Endothelial cell of umbilical vein (primary cell): ENCODE results near the gene OXNAD1. TPM values are rescaled to one million over a fixed set of nuclear protein-coding genes. Genes with fewer than 3 reads are reported as not detected.

Source experiments
- BruUV-seq: library from RNA; stranded (reverse); fragments of 400-500 nt; replicated peaks from 2 replicates; lab custom pipeline; 2021; lab: Mats Ljungman, UMichigan
- CTCF ChIA-PET: fragments of 300-600, 350-600 bp; sonication (Branson Sonifier 250); formaldehyde crosslinking; loops from one replicate; lab custom pipeline; 2021; ENCODE audit warnings: antibody characterized with exemption, inconsistent platforms; lab: Charles Lee
- POLR2A ChIA-PET: fragments of 300-600, 350-600 bp; sonication (Branson Sonifier 250); formaldehyde crosslinking; loops from one replicate; lab custom pipeline; 2021; ENCODE audit warnings: antibody characterized with exemption, inconsistent platforms; lab: Charles Lee
- DNase-seq: peaks from one replicate; pipeline ENCODE4 v3.0.0-alpha.2; 2011; ENCODE audit warnings: low read depth, low spot score
- FAIRE-seq: peaks from 2 replicates; lab custom pipeline; 2011; peaks lifted over from hg19 to GRCh38; lab: Jason Lieb, UNC
- H2AFZ ChIP-seq: 2 replicates; pipeline ENCODE4 v1.6.0; 2012; ENCODE audit warnings: low read depth, low read length, control low read depth, inconsistent platforms
- H3K27ac ChIP-seq: 2 replicates; pipeline ENCODE4 v1.5.1; 2011; ENCODE audit warnings: low read depth, mild to moderate bottlenecking, control low read depth, low read length, moderate library complexity; ENCODE audit not compliant: insufficient read depth
- H3K27me3 ChIP-seq, 2 experiments: 2 replicates each; pipeline versions ENCODE4 v1.6.0 to v1.6.1; 2011; ENCODE audit warnings: low read length in 2 of 2, mixed read lengths in 1 of 2; ENCODE audit not compliant: control insufficient read depth in 2 of 2, insufficient read depth in 2 of 2
- H3K36me3 ChIP-seq, 2 experiments: 2 replicates in 1 of 2; 3 replicates in 1 of 2; pipeline ENCODE4 v1.5.1; 2011; ENCODE audit warnings: low read length in 2 of 2, mild to moderate bottlenecking in 1 of 2, moderate library complexity in 1 of 2; ENCODE audit not compliant: control insufficient read depth in 2 of 2, insufficient read depth in 2 of 2; ENCODE audit errors: extremely low read depth in 1 of 2
- H3K4me1 ChIP-seq: 3 replicates; pipeline ENCODE4 v1.5.1; 2011; ENCODE audit warnings: mild to moderate bottlenecking, low read length; ENCODE audit not compliant: control insufficient read depth, insufficient read depth; ENCODE audit errors: extremely low read depth
- H3K4me2 ChIP-seq: 2 replicates; pipeline ENCODE4 v1.6.1; 2011; ENCODE audit warnings: low read length, control low read depth, mixed read lengths; ENCODE audit not compliant: insufficient read depth
- H3K4me3 ChIP-seq, 3 experiments: fragments of 200-600 bp in 1 of 3; sonication (generic), shearing (Covaris generic) in 1 of 3; replicated peaks in 1 of 3; 2 replicates each; pipeline ENCODE4 v1.5.1; 2011 to 2016; ENCODE audit warnings: control low read depth in 3 of 3, low read length in 3 of 3, mild to moderate bottlenecking in 2 of 3, inconsistent platforms in 1 of 3, low read depth in 1 of 3, moderate library complexity in 1 of 3; ENCODE audit not compliant: insufficient read depth in 1 of 3
- H3K79me2 ChIP-seq: 2 replicates; pipeline ENCODE4 v1.6.0; 2012; ENCODE audit warnings: low read length, inconsistent platforms; ENCODE audit not compliant: control insufficient read depth, insufficient read depth
- H3K9ac ChIP-seq: replicated peaks from 2 replicates; pipeline ENCODE3; 2011; ENCODE audit warnings: low read length, control low read depth; ENCODE audit not compliant: insufficient read depth; ENCODE audit errors: extremely low read depth
- H3K9me1 ChIP-seq: replicated peaks from 3 replicates; pipeline ENCODE4 v1.6.0; 2011; ENCODE audit warnings: mild to moderate bottlenecking, low read length; ENCODE audit not compliant: control insufficient read depth, insufficient read depth; ENCODE audit errors: extremely low read depth
- H3K9me3 ChIP-seq: replicated peaks from 2 replicates; pipeline ENCODE4 v1.5.1; 2012; ENCODE audit warnings: low read length, inconsistent platforms; ENCODE audit not compliant: control insufficient read depth, insufficient read depth
- H4K20me1 ChIP-seq: replicated peaks from 2 replicates; pipeline ENCODE3; 2011; ENCODE audit warnings: mild to moderate bottlenecking, low read length; ENCODE audit not compliant: control insufficient read depth, insufficient read depth; ENCODE audit errors: extremely low read depth
- EZH2 ChIP-seq: IDR thresholded peaks from 2 replicates; pipeline ENCODE4 v1.6.1; 2012; ENCODE audit warnings: borderline replicate concordance, low read depth, mild to moderate bottlenecking, moderate library complexity, low read length, inconsistent platforms; ENCODE audit not compliant: severe bottlenecking
- FOS ChIP-seq: IDR thresholded peaks from 2 replicates; pipeline ENCODE4 v1.6.1; 2011; ENCODE audit warnings: mild to moderate bottlenecking, low read length, moderate library complexity, borderline replicate concordance; ENCODE audit not compliant: insufficient read depth
- GATA2 ChIP-seq: IDR thresholded peaks from 2 replicates; pipeline ENCODE4 v1.7.0; 2011; ENCODE audit warnings: low read depth, mild to moderate bottlenecking, moderate library complexity, mixed read lengths, low read length; ENCODE audit not compliant: insufficient read length, insufficient read depth
- JUN ChIP-seq: IDR thresholded peaks from 2 replicates; pipeline ENCODE4 v1.6.1; 2011; ENCODE audit warnings: borderline replicate concordance, low read depth; ENCODE audit not compliant: insufficient read length, insufficient read depth
- MYC ChIP-seq: IDR thresholded peaks from one replicate; pipeline ENCODE4 v1.6.1; 2011; ENCODE audit warnings: mild to moderate bottlenecking, low read depth, low read length
- POLR2A ChIP-seq: IDR thresholded peaks from 2 replicates; pipeline ENCODE4 v1.6.1; 2012; ENCODE audit warnings: low read depth, mild to moderate bottlenecking, control low read depth, low read length
- POLR2AphosphoS5 ChIP-seq: IDR thresholded peaks from 2 replicates; pipeline ENCODE4 v1.6.1; 2012; ENCODE audit warnings: low read depth, mild to moderate bottlenecking, control low read depth, low read length, moderate library complexity; ENCODE audit not compliant: insufficient read depth
- dilution Hi-C: fragments of 300-500 bp; cut with MboI; formaldehyde crosslinking; loops from one replicate; pipeline ENCODE4 v1.15.0; 2019; ENCODE audit warnings: low sequenced_read_pairs; ENCODE audit not compliant: extremely low pct_ligation_motif_present
- intact Hi-C: fragments of 100-400 bp; cut with micrococcal nuclease; formaldehyde crosslinking; loops from one replicate; pipeline ENCODE4 v1.10.0; 2022
- polyA plus RNA-seq, 4 experiments: library from polyadenylated mRNA; depleted of rRNA in 3 of 4; stranded (reverse) in 3 of 4; unstranded in 1 of 4; fragments of >200 nt; gene quantifications; 2 replicates each; pipeline versions ENCODE4 v1.2.1 to v1.2.3, GENCODE V29; 2011 to 2012; ENCODE audit warnings: missing spikeins in 1 of 4
- total RNA-seq: library from RNA; stranded (reverse); gene quantifications from 2 replicates; pipeline ENCODE4 v1.2.3, GENCODE V29; 2021
- TF ChIP-seq, protein P1 (sequence below): IDR thresholded peaks from 2 replicates; pipeline ENCODE4 v1.6.1; 2011; ENCODE audit not compliant: insufficient read depth, insufficient read length
- TF ChIP-seq, protein P2 (sequence below), 2 donors: IDR thresholded peaks; 1 replicate in 1 of 2; 2 replicates in 1 of 2; pipeline ENCODE4 v1.5.1; 2011; ENCODE audit warnings: low read length in 2 of 2, mild to moderate bottlenecking in 2 of 2, moderate library complexity in 2 of 2, control low read depth in 1 of 2, inconsistent platforms in 1 of 2, low read depth in 1 of 2; ENCODE audit not compliant: insufficient read depth in 1 of 2; ENCODE audit errors: extremely low read depth in 1 of 2

The OXNAD1 gene
- total and polyA plus RNA-seq, 2 donors (not counting 3 experiments of a cell fraction or from before 2014, with no cell fraction given) = 5.5 to 9.7 TPM

DNA sequence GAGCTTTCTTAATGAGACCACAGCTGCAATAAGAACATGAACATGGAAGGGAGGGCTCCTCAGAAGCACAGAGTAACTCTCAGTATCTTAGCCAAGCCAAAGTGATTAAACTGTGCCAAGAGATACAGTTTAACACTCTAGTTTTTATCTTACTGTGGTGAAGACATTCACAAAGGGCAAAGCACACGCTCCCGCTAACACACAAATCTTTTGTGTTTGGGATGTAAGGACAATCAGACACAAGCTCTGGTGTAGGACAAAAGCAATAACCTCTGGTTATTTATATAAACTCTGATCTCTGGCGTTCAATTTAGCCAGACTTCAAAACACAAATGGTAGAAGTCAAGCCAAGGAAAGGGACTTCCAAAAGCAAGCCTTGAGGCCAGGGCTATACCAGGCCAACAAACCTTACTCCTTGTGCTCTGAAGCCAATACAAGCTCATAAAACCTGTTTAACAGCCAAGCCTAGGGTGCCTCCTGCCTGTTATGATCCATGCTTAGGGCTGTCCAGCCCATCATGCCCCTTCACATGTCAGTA lies 28.1 kb upstream of the OXNAD1 start:
- H2AFZ ChIP-seq = no peak overlapping the region
- FAIRE-seq = no peak
- dilution Hi-C loops = no loop called here

DNA sequence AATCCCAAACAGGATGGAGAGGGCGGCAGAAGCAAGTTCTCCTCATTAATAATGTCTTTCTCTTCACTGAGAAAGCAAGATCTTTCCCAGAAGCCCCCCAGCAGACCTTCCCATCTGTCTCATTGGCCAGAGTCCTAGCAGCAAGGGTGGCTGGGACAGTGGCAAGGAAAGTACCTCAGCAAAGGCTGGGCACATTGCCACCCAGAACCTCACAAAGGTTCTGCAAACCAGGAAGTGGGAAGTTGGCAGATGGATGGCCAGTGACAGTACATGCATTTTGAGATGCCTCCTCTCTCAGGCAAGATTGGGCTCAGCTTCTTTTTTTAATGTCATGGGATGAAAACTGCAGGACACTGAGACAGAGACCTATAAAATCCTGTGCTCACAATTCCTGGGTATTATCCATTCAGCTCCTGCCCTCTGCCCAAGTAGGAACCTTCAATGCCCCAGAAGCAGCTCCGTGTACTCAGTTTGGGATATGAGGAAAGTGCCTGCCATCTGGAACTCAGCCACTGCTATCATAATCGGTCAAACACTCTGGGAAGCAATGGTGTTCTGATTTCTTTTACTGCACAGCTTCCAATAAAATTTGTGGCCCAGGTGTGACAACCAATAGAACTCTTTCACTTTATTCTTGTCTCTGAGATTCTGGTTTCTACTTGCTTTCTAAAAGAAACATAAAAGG lies 25.8 kb upstream of the OXNAD1 start:
- Histone ChIP-seq H3K9me3 (no peaks in the 10 kb centered on the region), H3K27ac (no peak overlapping the region), H3K36me3 (no peaks in the 10 kb centered on the region), H4K20me1 (no peaks in the 10 kb centered on the region), H3K9me1 (no peaks in the 10 kb centered on the region), H3K79me2 (no peaks in the 10 kb centered on the region), H3K27me3 (no peaks in the 10 kb centered on the region), H3K9ac (no peak overlapping the region), H2AFZ (no peak overlapping the region), H3K4me3 (no peak overlapping the region), H3K4me1 (peaks cover 6% of the 10 kb centered on the region), H3K4me2 (no peak overlapping the region)
- TF ChIP-seq, protein P1, sequence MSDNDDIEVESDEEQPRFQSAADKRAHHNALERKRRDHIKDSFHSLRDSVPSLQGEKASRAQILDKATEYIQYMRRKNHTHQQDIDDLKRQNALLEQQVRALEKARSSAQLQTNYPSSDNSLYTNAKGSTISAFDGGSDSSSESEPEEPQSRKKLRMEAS = no peak
- TF ChIP-seq, protein P2, sequence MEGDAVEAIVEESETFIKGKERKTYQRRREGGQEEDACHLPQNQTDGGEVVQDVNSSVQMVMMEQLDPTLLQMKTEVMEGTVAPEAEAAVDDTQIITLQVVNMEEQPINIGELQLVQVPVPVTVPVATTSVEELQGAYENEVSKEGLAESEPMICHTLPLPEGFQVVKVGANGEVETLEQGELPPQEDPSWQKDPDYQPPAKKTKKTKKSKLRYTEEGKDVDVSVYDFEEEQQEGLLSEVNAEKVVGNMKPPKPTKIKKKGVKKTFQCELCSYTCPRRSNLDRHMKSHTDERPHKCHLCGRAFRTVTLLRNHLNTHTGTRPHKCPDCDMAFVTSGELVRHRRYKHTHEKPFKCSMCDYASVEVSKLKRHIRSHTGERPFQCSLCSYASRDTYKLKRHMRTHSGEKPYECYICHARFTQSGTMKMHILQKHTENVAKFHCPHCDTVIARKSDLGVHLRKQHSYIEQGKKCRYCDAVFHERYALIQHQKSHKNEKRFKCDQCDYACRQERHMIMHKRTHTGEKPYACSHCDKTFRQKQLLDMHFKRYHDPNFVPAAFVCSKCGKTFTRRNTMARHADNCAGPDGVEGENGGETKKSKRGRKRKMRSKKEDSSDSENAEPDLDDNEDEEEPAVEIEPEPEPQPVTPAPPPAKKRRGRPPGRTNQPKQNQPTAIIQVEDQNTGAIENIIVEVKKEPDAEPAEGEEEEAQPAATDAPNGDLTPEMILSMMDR (IDR thresholded peaks at IDR 0.05; ENCODE audit: extremely low read depth in 1 of 2, insufficient read depth in 1 of 2, low read depth in 1 of 2, low read length in 2 of 2) = no peak
- TF ChIP-seq EZH2 (no peak), POLR2A (no peak), GATA2 (no peak), FOS (no peak), MYC (no peak), POLR2AphosphoS5 (no peak), JUN (no peak)
- intact Hi-C loops (no loop called here), dilution Hi-C loops (no loop called here)
- no peak for FAIRE-seq
- BruUV-seq = no TSS peak
- CTCF ChIA-PET = no interaction called here
- POLR2A ChIA-PET = no interaction called here
- no peak for DNase-seq

More for the DNA sequence above, 28.1 kb upstream of the OXNAD1 start:
- no peaks in the 10 kb centered on the region for H3K4me1 ChIP-seq
- no peaks in the 10 kb centered on the region for H3K36me3 ChIP-seq
- CTCF ChIA-PET = no interaction called here
- H3K9me3 ChIP-seq = no peaks in the 10 kb centered on the region
- no peak overlapping the region for H3K4me2 ChIP-seq
- no peak overlapping the region for H3K27ac ChIP-seq
- no TSS peak for BruUV-seq
- no peak overlapping the region for H3K4me3 ChIP-seq
- H3K79me2 ChIP-seq = no peaks in the 10 kb centered on the region
- TF ChIP-seq, protein P1 = no peak
- no peak for TF ChIP-seq GATA2
- H3K9ac ChIP-seq = no peak overlapping the region
- H3K27me3 ChIP-seq = no peaks in the 10 kb centered on the region
- intact Hi-C loops = no loop called here
- no peak for DNase-seq
- H4K20me1 ChIP-seq = no peaks in the 10 kb centered on the region
- POLR2A ChIA-PET = interaction anchor here (0.5 kb wide), 1 partner anchor 271 kb away, joined by 3 read pairs; no protein-coding TSS in a partner anchor
- no peaks in the 10 kb centered on the region for H3K9me1 ChIP-seq
